Smooth muscle cell (in vitro differentiated cells): ENCODE measurements around the gene C11orf21. TPM values are rescaled to one million over a fixed set of nuclear protein-coding genes. Genes with fewer than 3 reads are reported as not detected.

Source experiments
- DNase-seq: peaks from one replicate; lab custom pipeline; 2025; ENCODE audit not compliant: unreplicated experiment; lab: John Stamatoyannopoulos, UW
- H2AFZ ChIP-seq: fragments of 200-600 bp; sonication (generic); 2 replicates; pipeline ENCODE4 v1.6.0; 2016; ENCODE audit warnings: antibody characterized with exemption, low read depth, mild to moderate bottlenecking
- H3F3A ChIP-seq: fragments of 200-600 bp; sonication (generic); 2 replicates; pipeline ENCODE4 v1.6.0; 2017; ENCODE audit warnings: antibody characterized with exemption, low read depth
- H3K27ac ChIP-seq: fragments of 200-600 bp; sonication (generic); 2 replicates; pipeline ENCODE4 v1.5.1; 2016; ENCODE audit warnings: low read depth, mild to moderate bottlenecking
- H3K27me3 ChIP-seq: fragments of 200-600 bp; sonication (generic); 2 replicates; pipeline ENCODE4 v1.6.1; 2016; ENCODE audit warnings: low read depth, mild to moderate bottlenecking
- H3K36me3 ChIP-seq: fragments of 200-600 bp; sonication (generic); 2 replicates; pipeline ENCODE4 v1.5.1; 2016; ENCODE audit warnings: low read depth
- H3K4me1 ChIP-seq: fragments of 200-600 bp; sonication (generic); 2 replicates; pipeline ENCODE4 v1.5.1; 2016; ENCODE audit warnings: low read depth
- H3K4me2 ChIP-seq: fragments of 200-600 bp; sonication (generic); 2 replicates; pipeline ENCODE4 v1.6.0; 2016; ENCODE audit warnings: mild to moderate bottlenecking
- H3K4me3 ChIP-seq: fragments of 200-600 bp; sonication (generic); 2 replicates; pipeline ENCODE4 v1.5.1; 2016; ENCODE audit warnings: mild to moderate bottlenecking
- H3K79me2 ChIP-seq: fragments of 200-600 bp; sonication (generic); 2 replicates; pipeline ENCODE4 v1.6.0; 2016; ENCODE audit warnings: low read depth, mild to moderate bottlenecking
- H3K9ac ChIP-seq: fragments of 200-600 bp; sonication (generic); 2 replicates; pipeline ENCODE4 v1.6.0; 2016; ENCODE audit warnings: low read depth
- H3K9me3 ChIP-seq: fragments of 200-600 bp; sonication (generic); replicated peaks from 2 replicates; pipeline ENCODE4 v1.5.1; 2016; ENCODE audit warnings: low read depth
- H4K20me1 ChIP-seq: fragments of 200-600 bp; sonication (generic); 2 replicates; pipeline ENCODE4 v1.6.0; 2016; ENCODE audit warnings: low read depth
- CTCF ChIP-seq: fragments of 200-600 bp; sonication (generic); IDR thresholded peaks from 2 replicates; pipeline ENCODE4 v1.5.1; 2017; ENCODE audit warnings: borderline replicate concordance, mild to moderate bottlenecking, antibody characterized with exemption; ENCODE audit not compliant: insufficient read depth, poor library complexity, severe bottlenecking
- WGBS: methylation state at CpG from one replicate; pipeline ENCODE4 v1.1.7; 2016; ENCODE audit warnings: low lambda C conversion rate; 5-methylcytosine and 5-hydroxymethylcytosine counted together
- polyA plus RNA-seq: library from polyadenylated mRNA; unstranded; fragments of >200 nt; fragmentation: Nextera tagmentation; extraction: Ambion mirVana; gene quantifications from 2 replicates; pipeline ENCODE4 v1.2.1, GENCODE V29; 2016
- total RNA-seq: library from RNA; depleted of rRNA; stranded (reverse); fragments of >200 nt; gene quantifications from 2 replicates; pipeline ENCODE4 v1.2.3, GENCODE V29; 2014

The C11orf21 gene
- total and polyA plus RNA-seq, 2 experiments from 2014 or later, result not detected

GRCh38 chr11:2252018-2252417 lies 49.7 kb downstream of the C11orf21 start:
- H3K9me3 ChIP-seq, result no peaks in the 10 kb centered on the region
- no peaks in the 10 kb centered on the region for H3K4me1 ChIP-seq
- no peaks in the 10 kb centered on the region for H4K20me1 ChIP-seq
- 89% methylated on average over 6 of the region's 6 CpGs for WGBS
- peaks cover 7% of the 10 kb centered on the region for H3K27me3 ChIP-seq
- DNase-seq, result no peak
- no peak overlapping the region for H2AFZ ChIP-seq
- H3K27ac ChIP-seq, result no peak overlapping the region
- H3K4me2 ChIP-seq, result no peak overlapping the region
- H3K79me2 ChIP-seq, result no peaks in the 10 kb centered on the region
- no peak overlapping the region for H3K4me3 ChIP-seq
- H3K36me3 ChIP-seq, result no peaks in the 10 kb centered on the region
- TF ChIP-seq CTCF, result no peak
- H3K9ac ChIP-seq, result no peak overlapping the region
- H3F3A ChIP-seq, result no peaks in the 10 kb centered on the region

- TF ChIP-seq CTCF, result no peak
- Histone ChIP-seq H3F3A (no peaks in the 10 kb centered on the region), H3K4me3 (no peak overlapping the region), H3K9me3 (no peaks in the 10 kb centered on the region), H3K36me3 (no peaks in the 10 kb centered on the region), H3K9ac (no peak overlapping the region), H3K79me2 (no peaks in the 10 kb centered on the region), H3K27ac (no peak overlapping the region), H2AFZ (no peak overlapping the region), H3K27me3 (peaks cover 9% of the 10 kb centered on the region), H3K4me2 (no peak overlapping the region), H3K4me1 (no peaks in the 10 kb centered on the region), H4K20me1 (no peaks in the 10 kb centered on the region)
- 91% methylated on average over 6 of the region's 6 CpGs for WGBS
- DNase-seq, result no peak
Observed at GRCh38 chr11:2251138-2251537, 50.6 kb downstream of the C11orf21 start.

DNA sequence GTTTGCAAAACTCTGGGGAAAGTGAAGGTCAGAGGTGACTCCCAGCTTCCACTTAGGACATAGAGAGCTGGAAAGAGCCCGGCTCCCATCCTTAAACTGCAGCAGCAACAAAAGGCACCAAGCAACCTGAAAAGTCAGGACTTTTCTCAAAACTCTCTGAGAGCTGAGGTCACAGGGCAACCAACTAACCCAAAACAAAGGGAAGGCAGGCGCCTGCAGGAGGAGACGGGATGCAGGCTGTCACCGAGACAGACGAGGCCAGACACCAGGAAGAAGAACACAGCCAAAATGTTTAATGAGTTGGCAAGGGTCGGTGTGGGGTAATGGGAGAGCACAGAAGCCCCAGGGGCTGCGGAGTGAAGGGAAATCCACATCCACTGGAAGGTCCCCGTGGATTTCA lies 51.2 kb downstream of the C11orf21 start:
- Histone ChIP-seq H3K79me2 (no peaks in the 10 kb centered on the region), H4K20me1 (no peaks in the 10 kb centered on the region), H3K27ac (no peak overlapping the region), H3K4me1 (no peaks in the 10 kb centered on the region), H3K9ac (no peak overlapping the region), H2AFZ (no peak overlapping the region), H3F3A (no peaks in the 10 kb centered on the region), H3K27me3 (peaks cover 15% of the 10 kb centered on the region), H3K4me2 (no peak overlapping the region), H3K36me3 (no peaks in the 10 kb centered on the region), H3K9me3 (no peaks in the 10 kb centered on the region), H3K4me3 (no peak overlapping the region)
- DNase-seq, result no peak
- no peak for TF ChIP-seq CTCF
- WGBS, result 88% methylated on average over 8 of the region's 8 CpGs

- Histone ChIP-seq H3K36me3 (no peaks in the 10 kb centered on the region), H3K4me1 (no peaks in the 10 kb centered on the region), H3K27ac (no peak overlapping the region), H3K4me3 (no peak overlapping the region), H3K9ac (no peak overlapping the region), H3K79me2 (no peaks in the 10 kb centered on the region), H2AFZ (no peak overlapping the region), H3K9me3 (no peaks in the 10 kb centered on the region), H3F3A (no peaks in the 10 kb centered on the region), H4K20me1 (no peaks in the 10 kb centered on the region), H3K4me2 (no peak overlapping the region), H3K27me3 (peaks cover 20% of the 10 kb centered on the region)
- TF ChIP-seq CTCF, result no peak
- DNase-seq, result no peak
- WGBS, result 91% methylated on average over 9 of the region's 9 CpGs
Observed at GRCh38 chr11:2250041-2250440, 51.7 kb downstream of the C11orf21 start.
